ENCODE measurements around the gene FCRL2. TPM values are rescaled to one million over a fixed set of nuclear protein-coding genes. Genes with fewer than 3 reads are reported as not detected.
"Not testable (repeated sequence)": the region's sequence is repeated elsewhere in the genome, so short reads cannot be mapped to it uniquely, and the experiment has no call there.

The FCRL2 gene
- total RNA-seq, 2 experiments from 2014 or later: not detected

DNA sequence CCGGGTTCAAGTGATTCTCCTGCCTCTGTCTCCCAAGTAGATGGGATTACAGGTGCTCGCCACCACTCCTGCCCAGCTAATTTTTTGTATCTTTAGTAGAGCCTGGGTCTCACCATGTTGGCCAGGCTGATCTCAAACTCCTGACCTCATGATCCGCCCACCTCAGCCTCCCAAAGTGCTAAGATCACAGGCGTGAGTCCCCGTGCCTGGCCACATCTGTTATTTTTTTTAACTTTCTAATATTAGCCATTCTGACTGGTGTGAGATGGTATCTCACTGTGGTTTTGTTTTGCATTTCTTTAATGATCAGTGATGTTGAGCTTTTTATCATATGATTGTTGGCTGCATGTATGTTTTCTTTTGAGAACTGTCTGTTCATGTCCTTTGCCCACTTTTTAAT is 40.9 kb downstream of the FCRL2 start:
- H3K27ac Mint-ChIP-seq; DNase-seq; intact Hi-C loops (cut with micrococcal nuclease); H3K27me3 Mint-ChIP-seq (ENCODE audit: low read depth); CTCF ChIA-PET; H3K4me3 Mint-ChIP-seq; H3K36me3 Mint-ChIP-seq (ENCODE audit: low read depth); H3K9me3 Mint-ChIP-seq; H3K4me1 Mint-ChIP-seq (ENCODE audit: low read depth): not testable (repeated sequence)

DNA sequence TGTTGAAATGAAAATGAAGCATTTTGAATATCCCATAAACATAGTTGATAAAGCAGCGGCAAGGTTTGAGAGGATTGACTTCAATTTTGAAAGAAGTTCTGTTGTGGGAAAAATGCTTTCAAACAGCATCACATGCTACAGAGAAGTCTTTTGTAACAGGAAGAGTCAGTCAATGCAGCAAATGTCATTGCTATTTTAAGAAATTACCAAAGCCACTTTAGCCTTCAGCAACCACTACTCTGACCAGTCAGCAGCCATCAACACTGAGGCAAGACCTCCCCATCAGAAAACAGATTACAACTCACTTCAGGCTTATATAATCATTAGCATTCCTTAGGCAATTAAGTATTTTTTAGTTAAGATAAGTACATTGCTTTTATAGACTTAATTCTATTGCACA is 42.6 kb downstream of the FCRL2 start:
- intact Hi-C loops (cut with micrococcal nuclease): no loop called here
- no peaks in the 10 kb centered on the region for H3K4me1 Mint-ChIP-seq (ENCODE audit: low read depth)
- H3K27ac Mint-ChIP-seq: no peak overlapping the region
- no peak overlapping the region for H3K4me3 Mint-ChIP-seq
- peaks cover 3% of the 10 kb centered on the region for H3K27me3 Mint-ChIP-seq (ENCODE audit: low read depth)
- DNase-seq: no peak
- CTCF ChIA-PET: no interaction called here
- H3K36me3 Mint-ChIP-seq (ENCODE audit: low read depth): no peaks in the 10 kb centered on the region
- no peaks in the 10 kb centered on the region for H3K9me3 Mint-ChIP-seq

DNA sequence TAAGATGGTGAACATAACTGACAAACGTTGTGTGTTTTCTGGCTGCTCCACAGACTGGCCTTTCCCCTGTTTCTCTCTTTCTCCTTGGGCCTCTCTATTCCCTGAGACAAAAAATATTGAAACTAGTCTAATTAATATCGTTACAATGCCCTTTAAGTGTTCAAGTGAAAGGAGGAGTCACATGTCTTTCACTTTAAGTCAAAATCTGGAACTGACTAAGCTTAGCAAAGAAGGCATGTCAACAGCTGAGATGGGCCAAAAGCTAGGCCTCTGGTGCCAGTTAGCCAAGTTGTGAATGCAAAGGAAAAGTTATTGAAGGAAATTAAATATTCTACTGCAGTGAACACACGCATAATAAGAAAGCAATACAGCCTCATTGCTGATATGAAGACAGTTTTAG is 44.2 kb downstream of the FCRL2 start:
- Mint-ChIP-seq H3K27ac (no peak overlapping the region), H3K36me3 (ENCODE audit: low read depth) (no peaks in the 10 kb centered on the region), H3K27me3 (ENCODE audit: low read depth) (peaks cover 3% of the 10 kb centered on the region), H3K9me3 (no peaks in the 10 kb centered on the region), H3K4me1 (ENCODE audit: low read depth) (no peaks in the 10 kb centered on the region), H3K4me3 (no peak overlapping the region)
- intact Hi-C loops (cut with micrococcal nuclease): no loop called here
- CTCF ChIA-PET: no interaction called here
- DNase-seq: no peak

DNA sequence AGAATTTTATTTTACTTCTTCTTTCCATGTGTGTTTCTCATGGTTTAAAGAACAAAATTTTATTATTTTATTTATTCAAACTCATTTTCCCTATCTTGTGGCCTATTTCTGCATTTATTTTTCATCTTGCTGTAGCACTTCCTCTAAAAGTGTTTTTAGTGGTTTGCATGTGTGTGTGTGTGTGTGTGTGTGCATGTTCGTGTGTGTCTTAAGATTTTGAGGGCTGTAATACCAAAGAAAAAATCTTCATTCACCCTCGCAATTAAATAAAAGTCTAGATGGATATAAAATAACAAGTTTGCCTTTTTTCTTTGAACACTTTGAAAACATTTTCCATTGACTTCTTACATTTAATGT is 51.7 kb downstream of the FCRL2 start:
- H3K9me3 Mint-ChIP-seq: peaks cover 18% of the 10 kb centered on the region

DNA sequence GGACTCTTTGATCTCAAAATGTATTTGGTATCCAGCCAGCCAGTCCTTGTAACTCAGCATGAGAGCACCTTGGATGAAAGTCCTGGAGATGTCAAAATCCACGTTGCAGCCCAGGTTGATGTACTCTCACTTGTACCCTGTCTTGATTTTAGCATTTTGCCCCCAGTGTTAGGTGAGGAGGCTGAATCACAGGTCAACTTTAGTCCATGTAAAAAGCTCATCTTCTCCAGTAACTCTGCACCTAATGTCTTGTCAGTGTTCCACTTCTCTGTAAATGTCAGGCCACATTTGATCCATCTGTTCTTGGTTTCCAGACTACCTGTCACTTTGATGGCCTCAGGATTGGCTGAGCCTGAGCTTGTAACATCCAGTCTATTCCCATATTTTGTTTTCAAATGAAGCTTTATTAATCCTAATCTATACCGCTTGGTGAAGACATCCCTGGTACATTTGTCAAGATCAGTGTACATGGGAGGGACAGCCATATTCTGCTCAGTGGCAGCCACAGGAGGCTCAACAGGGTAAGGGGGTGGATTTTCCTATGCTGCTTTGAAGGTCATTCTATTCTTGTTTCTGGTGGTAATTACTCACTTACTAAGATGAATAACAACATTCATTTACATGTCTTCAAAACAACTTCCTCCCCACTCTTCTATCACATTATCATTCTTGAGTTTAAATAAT is 52.3 kb downstream of the FCRL2 start:
- intact Hi-C loops (cut with micrococcal nuclease): no loop called here
- Mint-ChIP-seq H3K36me3 (ENCODE audit: low read depth) (peaks cover 8% of the 10 kb centered on the region), H3K4me1 (ENCODE audit: low read depth) (peaks cover 6% of the 10 kb centered on the region), H3K9me3 (peaks cover 18% of the 10 kb centered on the region), H3K27me3 (ENCODE audit: low read depth) (no peaks in the 10 kb centered on the region), H3K27ac (no peak overlapping the region), H3K4me3 (no peak overlapping the region)
- CTCF ChIA-PET: no interaction called here
- DNase-seq: no peak

More for the DNA sequence above, 51.7 kb downstream of the FCRL2 start:
- H3K4me3 Mint-ChIP-seq: no peak overlapping the region
- DNase-seq: no peak
- H3K36me3 Mint-ChIP-seq (ENCODE audit: low read depth): peaks cover 8% of the 10 kb centered on the region
- no peaks in the 10 kb centered on the region for H3K27me3 Mint-ChIP-seq (ENCODE audit: low read depth)
- H3K27ac Mint-ChIP-seq: no peak overlapping the region
- peaks cover 6% of the 10 kb centered on the region for H3K4me1 Mint-ChIP-seq (ENCODE audit: low read depth)
- intact Hi-C loops (cut with micrococcal nuclease): no loop called here
- CTCF ChIA-PET: no interaction called here

DNA sequence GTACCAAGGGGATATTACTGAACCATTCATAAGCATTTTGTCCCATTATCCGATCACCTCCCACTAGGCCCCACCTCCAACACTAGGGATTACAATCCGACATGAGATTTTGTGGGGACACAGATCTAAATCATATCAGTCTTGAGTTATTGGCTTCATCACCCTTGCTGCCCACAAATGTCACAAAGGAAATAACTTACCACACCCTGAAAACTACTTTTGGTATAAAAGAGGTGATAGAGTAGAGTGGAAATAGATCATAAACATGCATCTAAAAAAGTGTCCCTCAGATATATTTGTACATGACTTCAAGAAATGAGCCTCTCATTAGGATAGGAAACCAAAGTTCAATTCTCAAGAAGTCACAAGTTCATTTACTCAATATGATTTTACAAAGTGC is 53.8 kb downstream of the FCRL2 start:
- peaks cover 18% of the 10 kb centered on the region for H3K9me3 Mint-ChIP-seq
- no peaks in the 10 kb centered on the region for H3K27me3 Mint-ChIP-seq (ENCODE audit: low read depth)
- no peak for DNase-seq
- H3K36me3 Mint-ChIP-seq (ENCODE audit: low read depth): peaks cover 8% of the 10 kb centered on the region
- CTCF ChIA-PET: no interaction called here
- intact Hi-C loops (cut with micrococcal nuclease): no loop called here
- H3K4me1 Mint-ChIP-seq (ENCODE audit: low read depth): peaks cover 6% of the 10 kb centered on the region
- no peak overlapping the region for H3K27ac Mint-ChIP-seq
- no peak overlapping the region for H3K4me3 Mint-ChIP-seq

DNA sequence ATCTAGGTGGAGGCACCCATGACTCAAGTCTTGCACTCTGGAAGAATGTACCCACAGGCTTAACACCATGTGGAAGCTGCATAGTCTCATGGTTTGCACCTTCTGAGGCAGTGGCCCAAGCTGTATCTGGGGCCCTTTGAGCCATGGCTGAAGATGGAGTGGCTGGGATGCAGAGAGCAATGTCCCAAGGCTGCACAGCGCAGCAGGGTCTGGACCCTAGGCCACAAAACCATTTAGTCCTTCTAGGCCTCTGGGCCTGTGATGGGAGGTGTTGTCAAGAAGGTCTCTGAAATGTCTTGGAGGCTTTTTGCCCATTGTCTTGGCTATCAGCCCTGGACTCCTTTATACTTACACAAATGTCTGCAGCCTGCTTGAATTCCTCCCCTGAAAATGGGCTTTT is 54.9 kb downstream of the FCRL2 start:
- H3K36me3 Mint-ChIP-seq (ENCODE audit: low read depth): peaks cover 8% of the 10 kb centered on the region
- peaks cover 6% of the 10 kb centered on the region for H3K4me1 Mint-ChIP-seq (ENCODE audit: low read depth)
- CTCF ChIA-PET: no interaction called here
- no peak overlapping the region for H3K4me3 Mint-ChIP-seq
- intact Hi-C loops (cut with micrococcal nuclease): no loop called here
- peaks cover 18% of the 10 kb centered on the region for H3K9me3 Mint-ChIP-seq
- no peak overlapping the region for H3K27ac Mint-ChIP-seq
- no peaks in the 10 kb centered on the region for H3K27me3 Mint-ChIP-seq (ENCODE audit: low read depth)
- no peak for DNase-seq

DNA sequence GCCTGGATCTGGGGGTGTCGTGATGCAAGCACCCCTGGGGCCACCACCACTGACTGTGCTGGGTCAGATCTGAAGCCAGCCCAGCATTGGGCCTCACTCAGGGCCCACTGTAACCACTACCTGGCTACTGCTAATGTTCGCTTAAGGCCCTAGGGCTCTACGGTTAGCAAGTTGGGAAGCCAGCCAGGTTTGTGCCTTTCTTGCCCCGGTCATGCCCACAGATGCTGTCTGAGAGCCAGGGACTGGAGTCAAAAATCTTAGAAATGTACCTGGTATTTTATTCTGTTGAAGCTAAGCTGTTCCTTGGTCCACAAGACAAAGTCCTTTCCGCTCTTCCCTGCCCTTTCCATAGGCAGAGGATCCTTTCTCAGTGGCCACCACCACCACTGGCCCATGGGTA is 61.2 kb downstream of the FCRL2 start:
- DNase-seq: no peak

DNA sequence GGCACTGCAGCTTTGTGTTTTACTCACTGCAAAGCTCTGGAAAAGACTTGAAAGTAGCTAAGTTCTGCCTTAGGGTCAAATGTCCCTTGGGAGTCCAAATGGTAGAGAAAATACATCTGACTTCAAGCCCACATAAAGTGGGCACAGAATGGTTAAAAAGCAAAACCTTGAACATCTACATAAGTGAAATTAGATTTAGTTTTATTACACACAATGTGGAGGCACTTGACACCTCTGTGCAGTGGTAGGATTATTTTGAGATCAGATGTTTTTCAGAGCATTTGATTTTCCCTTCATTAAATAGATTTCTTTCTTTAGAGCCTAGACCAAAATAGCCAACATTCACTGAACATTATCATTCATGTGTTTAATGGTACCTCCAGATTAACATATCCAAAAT is 65.1 kb downstream of the FCRL2 start:
- Mint-ChIP-seq H3K4me1 (ENCODE audit: low read depth) (no peaks in the 10 kb centered on the region), H3K27ac (no peak overlapping the region), H3K9me3 (no peaks in the 10 kb centered on the region), H3K36me3 (ENCODE audit: low read depth) (no peaks in the 10 kb centered on the region), H3K27me3 (ENCODE audit: low read depth) (peaks cover 2% of the 10 kb centered on the region), H3K4me3 (no peak overlapping the region)
- intact Hi-C loops (cut with micrococcal nuclease): no loop called here
- CTCF ChIA-PET: interaction anchor here (0.6 to 0.7 kb wide), 2 partner anchors 117 to 357 kb away, joined by 3 to 4 read pairs; no protein-coding TSS in a partner anchor
- no peak for DNase-seq

More for the DNA sequence above, 61.2 kb downstream of the FCRL2 start:
- H3K27me3 Mint-ChIP-seq (ENCODE audit: low read depth): no peaks in the 10 kb centered on the region
- CTCF ChIA-PET: no interaction called here
- intact Hi-C loops (cut with micrococcal nuclease): no loop called here
- H3K36me3 Mint-ChIP-seq (ENCODE audit: low read depth): no peaks in the 10 kb centered on the region
- H3K9me3 Mint-ChIP-seq: no peaks in the 10 kb centered on the region
- H3K4me3 Mint-ChIP-seq: no peak overlapping the region
- no peaks in the 10 kb centered on the region for H3K4me1 Mint-ChIP-seq (ENCODE audit: low read depth)
- no peak overlapping the region for H3K27ac Mint-ChIP-seq

DNA sequence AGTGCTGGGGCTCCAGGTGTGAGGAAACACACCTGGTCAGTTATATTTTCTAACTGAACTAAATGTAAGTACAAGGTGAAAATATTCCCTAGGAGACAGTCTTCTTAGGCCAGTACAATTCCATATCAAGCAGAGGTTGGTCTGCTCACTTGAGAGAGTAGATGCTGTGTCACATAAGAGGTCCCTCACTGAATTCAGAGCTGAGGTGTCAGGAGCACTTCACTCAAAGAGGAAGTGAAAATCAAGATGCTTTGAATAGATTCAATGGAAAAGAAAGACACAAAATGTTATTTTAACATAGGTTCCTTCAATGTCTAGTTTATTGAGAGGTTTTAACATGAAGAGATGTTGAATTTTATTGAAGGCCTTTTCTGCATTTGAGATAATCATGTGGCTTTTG is 72.1 kb downstream of the FCRL2 start:
- Mint-ChIP-seq H3K27ac (no peak overlapping the region), H3K27me3 (ENCODE audit: low read depth) (peaks cover 5% of the 10 kb centered on the region), H3K9me3 (no peaks in the 10 kb centered on the region), H3K4me3 (no peak overlapping the region), H3K36me3 (ENCODE audit: low read depth) (no peaks in the 10 kb centered on the region), H3K4me1 (ENCODE audit: low read depth) (no peaks in the 10 kb centered on the region)
- CTCF ChIA-PET: no interaction called here
- intact Hi-C loops (cut with micrococcal nuclease): no loop called here
- DNase-seq: no peak

DNA sequence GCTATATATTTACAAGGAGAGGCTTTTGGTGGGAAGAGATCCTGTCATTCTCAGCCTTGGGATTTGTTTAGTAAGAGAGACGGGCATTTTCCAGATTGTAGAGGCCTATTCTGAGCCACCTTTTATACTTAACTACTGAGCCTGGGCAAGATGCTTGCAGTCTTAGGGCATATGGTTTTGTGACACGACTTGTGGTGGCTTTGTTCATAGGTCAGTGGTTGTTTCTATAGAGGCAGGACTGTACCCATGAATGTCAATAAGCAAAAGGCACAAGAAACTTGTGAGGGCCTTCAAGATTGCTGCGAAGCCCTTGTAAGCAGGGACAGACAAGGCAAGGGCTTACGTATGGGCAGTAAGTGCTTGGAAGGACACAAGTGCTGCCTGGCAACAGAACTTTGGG is 73.0 kb downstream of the FCRL2 start:
- Mint-ChIP-seq H3K4me1 (ENCODE audit: low read depth) (no peaks in the 10 kb centered on the region), H3K27me3 (ENCODE audit: low read depth) (peaks cover 12% of the 10 kb centered on the region), H3K27ac (no peak overlapping the region), H3K36me3 (ENCODE audit: low read depth) (no peaks in the 10 kb centered on the region), H3K4me3 (no peak overlapping the region), H3K9me3 (no peaks in the 10 kb centered on the region)
- CTCF ChIA-PET: no interaction called here
- DNase-seq: no peak
- intact Hi-C loops (cut with micrococcal nuclease): no loop called here

DNA sequence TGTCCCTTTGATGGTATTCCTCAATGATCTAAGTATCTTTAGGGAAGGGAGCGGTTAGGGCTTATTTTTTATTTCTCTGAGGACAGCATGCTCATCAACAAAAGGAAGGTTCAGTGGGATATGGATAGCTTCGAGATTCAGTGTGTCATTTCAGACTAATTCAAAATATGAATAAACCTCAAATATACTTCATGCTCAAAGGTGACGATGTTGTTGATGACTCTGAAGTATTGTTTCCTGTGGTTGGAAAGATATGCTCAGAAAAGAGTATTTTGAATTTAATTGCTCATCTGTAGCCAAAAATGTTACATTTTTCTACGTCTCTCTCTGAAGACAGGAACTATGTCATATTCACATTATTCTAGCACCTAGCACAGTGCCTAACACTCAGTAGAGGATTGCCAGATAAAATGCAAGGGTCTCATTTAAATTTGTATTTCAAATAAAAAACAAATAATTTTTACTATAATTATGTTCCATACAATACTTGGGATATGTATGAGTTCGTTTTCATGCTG is 74.6 kb downstream of the FCRL2 start:
- H3K27me3 Mint-ChIP-seq (ENCODE audit: low read depth): peaks cover 18% of the 10 kb centered on the region
- H3K9me3 Mint-ChIP-seq: no peaks in the 10 kb centered on the region
- H3K4me1 Mint-ChIP-seq (ENCODE audit: low read depth): no peaks in the 10 kb centered on the region
- no peaks in the 10 kb centered on the region for H3K36me3 Mint-ChIP-seq (ENCODE audit: low read depth)
- CTCF ChIA-PET: no interaction called here
- intact Hi-C loops (cut with micrococcal nuclease): no loop called here
- H3K27ac Mint-ChIP-seq: no peak overlapping the region
- DNase-seq: no peak
- no peak overlapping the region for H3K4me3 Mint-ChIP-seq

DNA sequence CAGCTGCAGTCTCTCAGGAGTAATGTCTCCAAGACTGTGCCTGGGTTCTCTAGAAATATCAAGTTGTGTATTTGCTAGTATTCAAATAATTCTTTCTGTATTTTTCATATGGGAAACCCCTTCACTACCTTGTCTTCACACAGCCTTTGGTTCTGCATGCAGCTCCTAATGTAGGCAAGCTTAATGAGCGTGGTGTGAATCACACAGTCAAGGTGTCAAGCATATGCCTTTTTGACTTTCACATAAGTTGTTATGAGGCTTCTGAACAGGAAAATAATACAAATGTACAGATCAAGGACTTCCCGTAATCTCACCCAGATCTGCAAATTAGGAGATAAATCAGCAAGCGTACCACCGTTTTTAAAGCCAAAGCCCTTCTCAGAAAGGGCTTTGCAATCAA is 76.2 kb downstream of the FCRL2 start, which contains the start of gene FCRL3:
FCRL3 (minus strand) TSS at position 38 of the 400 bp plus-strand sequence. CDS start 280 bp downstream, outside the sequence.
- Mint-ChIP-seq H3K4me1 (ENCODE audit: low read depth) (no peaks in the 10 kb centered on the region), H3K27me3 (ENCODE audit: low read depth) (peaks cover 20% of the 10 kb centered on the region), H3K36me3 (ENCODE audit: low read depth) (no peaks in the 10 kb centered on the region), H3K4me3 (no peak within 1 kb of the TSS), H3K27ac (no peak within 1 kb of the TSS), H3K9me3 (no peaks in the 10 kb centered on the region)
- DNase-seq: no peak
- intact Hi-C loops (cut with micrococcal nuclease): no loop called here
- CTCF ChIA-PET: interaction anchor here (0.6 to 1.3 kb wide), 2 partner anchors 10 to 121 kb away, joined by 3 to 7 read pairs; no protein-coding TSS in a partner anchor

All from activated naive CD4-positive, alpha-beta T cell treated with anti-CD3 and anti-CD28 coated beads for 36 hours (primary cell).